ENCODE data around the gene FRMD5.
"Not testable (repeated sequence)": the region's sequence is repeated elsewhere in the genome, so short reads cannot be mapped to it uniquely, and the experiment has no call there.

Gene FRMD5

DNA sequence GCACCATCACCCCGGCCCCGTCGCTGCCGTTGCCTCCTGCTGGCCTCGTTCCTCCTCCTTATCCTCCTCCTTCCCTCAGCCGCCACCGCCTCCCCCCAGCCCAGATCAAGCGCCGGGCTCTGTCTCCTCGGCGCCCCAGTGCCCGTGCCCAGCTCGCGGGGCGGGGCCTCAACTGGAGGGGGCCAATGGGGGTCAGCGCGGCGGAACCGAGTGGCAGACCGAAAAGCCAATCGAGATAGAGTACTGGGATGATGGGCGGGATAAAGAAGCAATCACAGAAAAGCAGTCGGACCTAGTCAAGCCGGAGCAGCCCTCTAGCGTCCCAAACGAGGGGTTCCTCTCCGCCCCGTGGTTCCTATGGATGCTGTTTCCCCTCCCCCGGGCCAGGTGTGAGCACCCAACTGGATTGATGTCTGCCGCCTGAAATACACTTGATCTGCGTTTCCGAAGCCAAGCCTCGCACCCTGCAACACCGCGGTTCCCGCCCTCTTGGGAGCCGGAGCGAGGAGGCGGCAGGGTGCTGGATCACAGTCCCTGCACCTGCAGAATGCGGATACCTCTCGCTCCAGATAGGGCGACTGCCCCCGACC, at the start of gene FRMD5:
FRMD5 (minus strand) TSS at position 121 of the 590 bp plus-strand sequence.
- DNase-seq (ENCODE audit: low read depth in 2 of 2, low spot score in 1 of 2) = peak; percentile 65 to 68

- DNase-seq (ENCODE audit: low read depth in 2 of 2, low spot score in 1 of 2) = no peak
These were observed 48.8 kb upstream of the FRMD5 start for GRCh38 chr15:44243829-44244228.

DNA sequence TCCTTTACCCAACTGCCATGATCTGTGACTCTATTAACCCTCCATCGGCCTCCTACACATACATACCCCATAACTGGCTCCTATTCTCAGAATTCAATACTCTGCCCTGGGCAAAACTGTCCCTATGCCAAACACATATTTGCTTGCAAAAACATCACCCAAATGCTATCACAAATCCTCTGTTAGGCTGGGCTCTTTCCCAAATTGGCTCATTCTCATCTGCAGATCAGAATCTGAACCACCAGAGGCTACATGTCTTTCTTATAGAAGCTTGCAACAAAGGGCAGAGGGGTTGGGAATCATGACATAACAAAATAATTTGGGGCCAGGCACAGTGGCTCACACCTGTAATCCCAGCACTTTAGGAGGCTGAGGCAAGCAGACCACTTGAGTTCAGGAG, 48.1 kb upstream of the FRMD5 start:
- DNase-seq (ENCODE audit: low read depth in 2 of 2, low spot score in 1 of 2) = no peak

- DNase-seq (ENCODE audit: low read depth in 2 of 2, low spot score in 1 of 2) = no peak
These were observed 36.8 kb upstream of the FRMD5 start for GRCh38 chr15:44231842-44232241.

GRCh38 chr15:44229301-44229700, 34.2 kb upstream of the FRMD5 start:
- DNase-seq (ENCODE audit: low read depth in 2 of 2, low spot score in 1 of 2) = not testable (repeated sequence)

DNA sequence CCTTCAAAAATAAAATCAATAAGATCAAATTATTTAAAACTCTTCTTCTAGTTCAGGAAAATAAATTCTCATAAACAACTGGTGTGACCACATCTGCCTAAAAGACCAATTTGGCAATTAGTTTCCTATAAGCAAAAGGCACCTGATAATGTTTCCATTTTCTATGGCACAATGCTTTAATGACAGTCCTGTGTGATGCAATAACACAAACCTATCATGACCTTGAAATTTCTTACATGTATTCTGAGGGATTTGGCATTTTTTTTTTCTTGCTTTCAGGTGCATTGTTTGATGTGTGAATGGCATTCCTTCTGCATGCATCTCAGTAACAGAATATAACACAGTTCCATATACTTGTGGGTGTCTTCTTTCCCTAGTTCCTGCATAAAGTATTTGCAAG, 32.5 kb upstream of the FRMD5 start:
- no peak for DNase-seq (ENCODE audit: low read depth in 2 of 2, low spot score in 1 of 2)

DNA sequence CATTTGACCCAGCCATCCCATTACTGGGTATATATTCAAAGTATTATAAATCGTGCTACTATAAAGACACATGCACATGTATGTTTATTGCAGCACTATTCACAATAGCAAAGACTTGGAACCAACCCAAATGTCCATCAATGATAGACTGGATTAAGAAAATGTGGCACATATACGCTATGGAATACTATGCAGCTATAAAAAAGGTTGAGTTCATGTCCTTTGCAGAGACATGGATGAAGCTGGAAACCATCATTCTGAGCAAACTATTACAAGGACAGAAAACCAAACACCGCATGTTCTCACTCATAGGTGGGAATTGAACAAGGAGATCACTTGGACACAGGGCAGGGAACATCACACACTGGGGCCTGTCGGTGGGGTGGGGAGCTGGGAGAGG, 31.9 kb upstream of the FRMD5 start:
- not testable (repeated sequence) for DNase-seq (ENCODE audit: low read depth in 2 of 2, low spot score in 1 of 2)

DNA sequence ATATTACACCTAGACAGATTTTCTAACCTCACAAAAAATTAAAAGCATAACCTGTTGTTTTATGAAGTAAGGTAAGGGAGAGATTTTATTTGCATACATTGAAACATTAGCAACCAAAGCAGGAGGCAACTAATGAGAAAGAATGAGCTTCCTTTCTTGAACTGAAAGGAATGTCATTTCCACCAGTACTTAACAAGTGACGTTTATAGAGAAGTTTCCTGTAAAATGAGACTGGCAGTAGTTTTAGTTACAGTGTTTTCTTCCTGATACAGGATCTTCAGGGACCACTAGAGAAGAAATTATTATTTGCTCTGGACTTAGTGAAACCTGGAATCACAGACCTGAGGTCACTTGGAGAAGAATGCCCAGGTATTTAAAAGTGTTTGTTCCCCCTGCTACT, 27.4 kb upstream of the FRMD5 start:
- DNase-seq (ENCODE audit: low read depth in 2 of 2, low spot score in 1 of 2) = no peak

- no peak for DNase-seq (ENCODE audit: low read depth in 2 of 2, low spot score in 1 of 2)
These were observed 24.0 kb upstream of the FRMD5 start for GRCh38 chr15:44219073-44219472.

GRCh38 chr15:44216958-44217357, 21.9 kb upstream of the FRMD5 start:
- no peak for DNase-seq (ENCODE audit: low read depth in 2 of 2, low spot score in 1 of 2)

GRCh38 chr15:44215594-44215993, 20.5 kb upstream of the FRMD5 start:
- DNase-seq (ENCODE audit: low read depth in 2 of 2, low spot score in 1 of 2) = no peak

GRCh38 chr15:44208956-44209355, 13.9 kb upstream of the FRMD5 start:
- DNase-seq (ENCODE audit: low read depth in 2 of 2, low spot score in 1 of 2) = no peak

DNA sequence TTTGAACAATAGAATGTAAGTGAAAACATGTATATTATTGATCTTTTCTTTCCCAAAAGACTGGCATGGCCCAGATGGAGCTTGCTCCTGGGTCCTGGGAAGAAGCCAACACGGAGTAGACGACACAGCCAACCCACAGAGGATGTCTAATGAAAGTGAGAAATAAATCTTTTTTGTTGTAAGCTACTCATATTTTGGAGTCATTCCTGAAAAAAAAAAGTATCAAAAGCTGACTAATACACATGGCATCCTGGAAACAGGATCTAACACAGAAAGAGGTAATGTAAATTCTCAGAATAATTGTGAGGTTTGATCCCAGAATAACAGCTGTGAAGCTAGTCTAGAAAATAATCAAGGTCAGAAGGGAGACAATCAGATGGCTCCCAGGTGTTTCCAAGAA, 12.6 kb upstream of the FRMD5 start:
- no peak for DNase-seq (ENCODE audit: low read depth in 2 of 2, low spot score in 1 of 2)

- DNase-seq (ENCODE audit: low read depth in 2 of 2, low spot score in 1 of 2) = no peak
These were observed 4.3 kb upstream of the FRMD5 start for GRCh38 chr15:44199393-44199792.

GRCh38 chr15:44194323-44195150, 534 bp downstream of the FRMD5 start:
- DNase-seq (ENCODE audit: low read depth in 2 of 2, low spot score in 1 of 2) = no peak

DNA sequence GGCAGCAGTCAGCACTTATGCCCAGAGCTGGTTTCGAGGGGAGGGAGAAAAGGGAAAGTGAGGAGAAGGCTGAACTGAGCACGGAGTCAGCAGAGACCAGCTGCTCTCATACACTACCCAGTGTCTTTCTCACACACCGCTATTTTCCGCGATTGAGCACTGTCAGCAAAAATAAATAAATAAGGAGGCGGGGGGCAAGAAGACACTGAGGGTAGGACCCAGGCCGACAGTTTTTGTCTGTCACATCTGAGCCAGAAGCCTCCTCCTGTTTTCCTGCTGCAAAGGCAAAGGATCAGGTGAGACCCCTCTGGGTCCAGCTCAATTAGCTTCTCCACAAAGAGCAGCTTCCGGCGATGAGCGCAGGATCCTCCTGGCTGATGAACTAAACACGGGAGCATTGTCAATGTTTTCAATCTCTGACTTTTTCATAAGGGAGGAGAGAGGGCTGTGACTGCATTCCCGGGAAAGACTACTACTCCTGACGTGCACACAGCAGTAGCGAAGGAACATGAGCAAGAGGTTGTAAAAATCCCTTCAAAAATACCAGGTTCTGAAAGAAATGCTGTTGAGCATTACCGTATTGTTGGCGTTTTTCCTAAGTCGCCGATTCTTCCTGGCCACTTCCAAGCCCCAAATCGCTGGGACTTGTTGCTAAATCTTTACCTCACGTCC, 1.3 kb downstream of the FRMD5 start:
- no peak for DNase-seq (ENCODE audit: low read depth in 2 of 2, low spot score in 1 of 2)

- DNase-seq (ENCODE audit: low read depth in 2 of 2, low spot score in 1 of 2) = no peak
These were observed 6.3 kb downstream of the FRMD5 start for GRCh38 chr15:44188795-44189194.

- no peak for DNase-seq (ENCODE audit: low read depth in 2 of 2, low spot score in 1 of 2)
These were observed 8.4 kb downstream of the FRMD5 start for GRCh38 chr15:44186705-44187104.

- no peak for DNase-seq (ENCODE audit: low read depth in 2 of 2, low spot score in 1 of 2)
These were observed 11.7 kb downstream of the FRMD5 start for GRCh38 chr15:44183363-44183762.

GRCh38 chr15:44181410-44181809, 13.7 kb downstream of the FRMD5 start:
- no peak for DNase-seq (ENCODE audit: low read depth in 2 of 2, low spot score in 1 of 2)

- DNase-seq (ENCODE audit: low read depth in 2 of 2, low spot score in 1 of 2) = no peak
These were observed 17.9 kb downstream of the FRMD5 start for GRCh38 chr15:44177139-44177538.

- no peak for DNase-seq (ENCODE audit: low read depth in 2 of 2, low spot score in 1 of 2)
These were observed 21.3 kb downstream of the FRMD5 start for GRCh38 chr15:44173813-44174212.
